A673 (cell line): ENCODE results near the gene GTPBP6.

ENCODE experiments used
- CTCF ChIP-seq: fragments of 300-800, 200-600 bp; sonication (generic); conservative IDR thresholded peaks from 2 replicates; pipeline ENCODE4 v1.5.1; 2017; ENCODE audit warnings: low read depth, mild to moderate bottlenecking, antibody characterized with exemption, low read length, moderate library complexity, mixed read lengths
- EZH2 ChIP-seq: fragments of 200-600 bp; sonication (generic); IDR thresholded peaks from 2 replicates; pipeline ENCODE4 v1.6.1; 2017; ENCODE audit warnings: borderline replicate concordance, low read depth, mild to moderate bottlenecking, mixed read lengths, antibody characterized with exemption, low read length; ENCODE audit not compliant: poor library complexity, severe bottlenecking

DNA sequence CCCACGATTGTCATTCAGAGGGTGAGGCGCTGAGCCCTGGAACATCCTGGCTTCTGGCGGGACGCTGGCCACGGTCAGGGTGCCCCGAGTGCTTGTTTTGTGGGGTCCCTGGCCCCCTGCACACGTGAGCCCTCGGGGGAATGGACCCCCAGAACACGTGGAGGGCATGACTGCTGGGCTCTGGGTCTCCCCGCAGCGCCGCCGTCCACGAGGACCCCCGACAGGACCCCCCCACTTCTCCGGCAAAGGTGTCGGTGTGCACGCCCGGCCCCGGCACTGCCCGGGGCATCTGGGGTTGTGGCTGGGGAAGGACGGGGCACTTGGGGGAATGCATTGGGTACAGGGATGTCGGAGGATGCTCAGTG is 13.9 kb upstream of the GTPBP6 start:
- TF ChIP-seq CTCF (no peak), EZH2 (no peak)
